ENCODE results near the gene CAMSAP1.

CAMSAP1 gene

GRCh38 chr9:135880438-135880837 is 26.9 kb downstream of the CAMSAP1 start:
- no peak for DNase-seq (ENCODE audit: low spot score)

GRCh38 chr9:135879619-135880018 is 27.7 kb downstream of the CAMSAP1 start:
- no peak for DNase-seq (ENCODE audit: low spot score)

GRCh38 chr9:135879237-135879601 is 28.1 kb downstream of the CAMSAP1 start:
- no peak for DNase-seq (ENCODE audit: low spot score)

DNA sequence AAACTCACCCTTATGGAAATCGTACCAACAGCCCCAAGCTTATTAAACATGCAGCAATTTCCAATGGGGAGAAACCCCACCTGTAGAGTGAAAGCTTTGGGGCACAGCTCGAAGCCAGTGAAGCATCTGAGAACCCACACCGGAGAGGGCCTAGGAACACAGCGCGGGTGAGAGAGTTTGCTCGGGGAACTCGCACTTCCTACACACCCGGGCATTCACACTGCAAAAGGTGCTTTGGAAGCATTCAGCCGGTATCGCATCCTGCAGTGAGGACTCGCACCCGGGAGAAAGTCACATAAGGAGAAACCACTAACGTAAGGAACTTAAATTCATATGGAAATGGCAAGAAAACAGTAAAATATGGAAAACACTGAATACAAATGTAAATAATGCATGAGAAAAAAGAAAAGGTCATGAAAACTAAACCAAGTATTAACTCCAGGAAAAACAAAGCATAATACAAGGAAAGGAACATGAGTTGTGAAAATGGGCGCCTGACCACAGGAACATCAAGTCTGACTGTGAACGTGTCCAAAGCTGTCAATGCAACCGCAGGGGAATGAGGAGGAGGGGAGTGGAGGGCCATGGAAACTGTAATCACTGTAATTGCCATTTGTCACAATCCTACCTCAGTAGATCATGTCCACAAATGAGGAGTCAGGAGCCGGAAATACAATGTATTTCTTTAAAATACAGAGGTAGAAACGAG is 28.7 kb downstream of the CAMSAP1 start:
- DNase-seq (ENCODE audit: low spot score), result no peak

- DNase-seq (ENCODE audit: low spot score), result no peak
Measured at GRCh38 chr9:135877791-135878527, 29.4 kb downstream of the CAMSAP1 start.

DNA sequence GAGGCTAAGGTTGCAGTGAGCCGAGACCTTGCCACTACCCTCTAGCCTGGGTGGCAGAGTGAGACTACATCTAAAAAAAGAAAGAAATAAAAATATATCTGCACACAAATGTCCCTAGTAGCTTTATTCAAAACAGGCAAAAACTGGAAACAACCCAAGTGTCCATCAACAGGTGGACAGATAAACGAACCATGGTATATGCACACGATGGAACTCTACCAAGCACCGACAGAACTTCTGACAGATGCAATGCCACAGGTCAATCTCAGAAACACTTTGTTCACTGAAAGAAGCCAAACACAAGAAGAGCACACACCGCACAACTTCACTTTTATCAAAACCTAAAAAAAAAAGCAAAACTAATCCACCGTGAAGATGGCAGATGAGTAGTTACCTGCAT is 30.4 kb downstream of the CAMSAP1 start:
- no peak for DNase-seq (ENCODE audit: low spot score)

- no peak for DNase-seq (ENCODE audit: low spot score)
Measured at GRCh38 chr9:135874859-135875258, 32.5 kb downstream of the CAMSAP1 start.

DNA sequence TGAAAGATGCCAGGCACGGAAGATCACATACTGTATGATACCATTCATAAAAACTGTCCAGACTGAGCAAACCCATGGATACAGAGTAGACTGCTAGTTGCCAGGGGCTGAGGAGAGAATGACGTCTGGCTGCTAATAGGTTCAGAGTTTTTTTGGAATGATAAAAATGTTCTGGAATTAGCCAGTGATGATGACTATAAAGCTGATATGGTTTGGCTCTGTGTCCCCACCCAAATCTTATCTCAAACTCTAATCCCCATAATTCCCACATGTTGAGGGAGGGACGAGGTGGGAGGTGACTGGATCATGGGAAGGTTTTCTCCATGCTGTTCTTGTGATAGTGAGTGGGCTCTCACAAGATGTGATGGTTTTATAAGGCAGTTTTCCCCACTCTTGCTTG is 37.4 kb downstream of the CAMSAP1 start:
- DNase-seq (ENCODE audit: low spot score), result no peak

GRCh38 chr9:135865531-135865930 is 41.8 kb downstream of the CAMSAP1 start:
- DNase-seq (ENCODE audit: low spot score), result no peak

DNA sequence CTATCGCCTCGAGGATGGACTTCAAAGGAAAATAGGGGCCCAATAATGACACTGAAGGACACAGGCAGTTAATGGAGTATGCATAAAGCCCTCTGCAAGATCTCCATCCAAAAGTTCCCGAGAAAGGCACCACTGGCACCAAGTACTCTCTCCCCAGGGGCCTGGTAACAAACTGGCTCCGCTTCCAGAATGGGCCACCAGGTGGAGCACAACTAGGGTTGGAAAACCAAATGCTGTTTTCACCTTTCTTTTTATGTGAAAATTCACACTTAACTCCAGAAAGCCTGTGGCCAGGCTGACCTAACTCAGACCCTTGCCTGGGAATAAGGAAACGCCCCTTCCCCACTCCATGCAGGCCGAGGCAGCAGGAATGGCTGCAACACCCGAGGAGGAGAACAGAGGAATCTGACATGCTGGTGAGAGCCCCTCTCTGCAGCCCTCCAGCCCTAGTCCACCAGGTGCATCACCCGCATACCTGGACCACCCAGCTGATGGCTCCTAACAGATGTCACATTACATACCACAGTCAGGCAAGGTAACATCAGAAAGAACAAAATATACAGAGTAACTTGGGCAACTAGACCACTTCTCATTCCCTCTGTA is 42.8 kb downstream of the CAMSAP1 start:
- DNase-seq (ENCODE audit: low spot score), result peak; percentile 67

DNA sequence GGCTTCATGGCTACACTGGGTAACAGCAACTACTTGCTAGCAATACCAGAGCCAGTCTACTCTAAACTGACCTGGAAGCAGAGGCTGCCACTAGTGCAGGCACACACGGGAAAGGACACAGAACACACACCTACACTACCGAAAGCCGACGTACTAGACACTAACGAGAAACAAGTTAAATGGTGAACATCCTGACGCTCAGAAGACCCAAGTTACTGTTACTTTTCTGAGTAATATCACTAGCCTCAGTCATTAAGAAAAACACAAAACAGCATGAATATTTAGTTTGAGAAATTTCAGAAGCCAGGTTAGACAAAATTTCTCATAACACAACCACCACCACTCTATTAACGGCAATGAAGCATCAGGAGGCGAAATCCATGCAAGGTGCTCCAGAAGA is 44.5 kb downstream of the CAMSAP1 start:
- no peak for DNase-seq (ENCODE audit: low spot score)

DNA sequence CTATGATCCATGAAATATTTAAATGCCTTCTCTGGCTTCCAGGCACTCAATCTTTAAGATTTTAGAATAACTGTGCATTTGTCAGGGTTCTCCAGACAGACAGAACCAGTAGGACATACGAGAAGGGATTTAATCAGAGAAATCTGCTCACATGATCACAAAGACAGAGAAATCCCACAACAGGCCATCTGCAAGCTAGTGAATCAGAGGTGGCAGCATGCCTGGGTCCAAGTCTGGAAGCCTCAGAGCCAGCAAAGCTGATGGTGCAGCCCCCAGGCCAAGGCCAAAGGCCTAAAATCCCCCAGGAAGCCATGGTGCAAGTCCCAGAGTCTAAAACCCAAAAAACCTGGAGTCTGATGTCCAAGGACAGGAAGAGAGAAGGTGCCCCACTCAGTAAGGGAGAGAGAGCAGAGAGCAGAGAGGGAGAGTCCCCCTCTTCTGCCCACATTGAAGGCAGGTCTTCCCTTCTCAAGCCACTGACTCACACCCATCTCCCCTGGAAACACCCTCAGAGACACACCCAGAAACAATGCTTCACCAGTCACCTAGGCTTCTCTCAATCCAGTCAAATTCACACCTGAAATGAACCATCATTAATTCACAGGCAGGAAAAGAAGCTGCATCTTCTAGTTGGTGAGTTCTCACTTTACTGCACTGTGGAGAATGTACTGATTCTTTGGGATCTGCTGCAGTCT is 48.7 kb downstream of the CAMSAP1 start:
- no peak for DNase-seq (ENCODE audit: low spot score)

- DNase-seq (ENCODE audit: low spot score), result no peak
Measured at GRCh38 chr9:135857843-135858242, 49.5 kb downstream of the CAMSAP1 start.

DNA sequence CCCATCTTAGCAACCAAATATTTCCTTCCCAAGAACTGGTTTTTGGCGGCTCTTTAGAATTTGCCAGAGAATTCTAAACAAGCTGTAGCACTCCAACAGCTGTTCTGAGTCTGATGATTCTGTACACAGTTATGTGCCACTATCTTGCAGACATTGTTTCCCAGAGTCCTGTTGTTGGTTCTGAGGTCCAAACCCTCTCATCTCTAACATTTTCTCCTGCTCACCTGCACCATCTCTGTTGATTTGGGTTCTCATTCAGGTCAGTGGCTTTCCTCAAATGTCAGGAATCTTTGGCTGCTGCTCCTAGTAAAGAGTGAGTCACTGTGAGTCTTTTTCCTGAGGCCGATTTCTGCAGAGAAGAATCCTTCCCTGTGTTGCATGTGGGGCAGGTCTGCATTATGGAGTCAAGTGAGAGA is 50.0 kb downstream of the CAMSAP1 start:
- DNase-seq (ENCODE audit: low spot score), result no peak

- DNase-seq (ENCODE audit: low spot score), result no peak
Measured at GRCh38 chr9:135851748-135852147, 55.6 kb downstream of the CAMSAP1 start.

- DNase-seq (ENCODE audit: low spot score), result no peak
Measured at GRCh38 chr9:135850737-135851136, 56.6 kb downstream of the CAMSAP1 start.

DNA sequence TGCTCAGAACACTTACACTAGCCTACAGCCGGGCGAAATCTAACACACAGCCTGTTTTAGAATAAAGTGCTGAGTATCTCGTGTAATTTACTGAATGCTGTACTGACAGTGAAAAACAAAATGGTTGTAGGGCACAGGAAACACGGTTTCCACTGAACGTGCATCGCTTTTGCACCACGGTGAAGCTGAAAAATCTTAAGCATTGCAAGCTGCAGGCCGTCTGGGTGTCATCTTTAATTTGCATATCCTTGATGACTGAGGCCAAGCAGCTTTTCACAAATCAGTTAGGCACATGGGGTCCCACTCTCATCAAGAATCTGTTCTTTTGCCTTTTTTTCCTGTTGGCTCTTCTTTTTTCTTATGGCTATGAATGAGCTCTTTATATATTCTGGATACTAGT is 58.2 kb downstream of the CAMSAP1 start:
- no peak for DNase-seq (ENCODE audit: low spot score)

GRCh38 chr9:135848341-135849047 is 58.9 kb downstream of the CAMSAP1 start:
- no peak for DNase-seq (ENCODE audit: low spot score)

GRCh38 chr9:135847833-135848232 is 59.5 kb downstream of the CAMSAP1 start:
- DNase-seq (ENCODE audit: low spot score), result no peak

GRCh38 chr9:135840539-135840938 is 66.8 kb downstream of the CAMSAP1 start:
- no peak for DNase-seq (ENCODE audit: low spot score)

GRCh38 chr9:135840107-135840506 is 67.2 kb downstream of the CAMSAP1 start:
- DNase-seq (ENCODE audit: low spot score), result no peak

DNA sequence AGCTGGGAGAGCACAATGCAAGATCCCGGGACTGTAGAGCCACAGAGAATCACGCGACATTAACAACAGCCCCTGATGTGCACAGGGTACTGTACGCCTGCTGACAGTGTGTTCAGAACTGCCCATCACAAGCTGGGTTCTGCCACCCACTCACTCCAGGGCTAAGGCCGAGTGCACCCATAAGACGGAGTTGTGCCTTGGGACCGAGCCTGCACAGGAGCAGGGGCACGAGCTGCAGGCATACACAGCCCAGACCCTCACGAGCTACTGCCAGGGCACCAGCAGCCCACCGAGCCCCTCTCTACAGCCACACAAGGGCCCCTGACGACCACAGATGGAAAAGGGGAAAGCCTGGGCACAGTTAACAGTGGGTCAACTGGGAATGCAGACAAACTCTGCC is 67.8 kb downstream of the CAMSAP1 start:
- DNase-seq (ENCODE audit: low spot score), result no peak

All from germinal center (tissue), 1 donor.